NCI-H1417 (cell line): Measurements from ENCODE around the gene BRD7.

Experiments
- DNase-seq, 3 experiments: peaks; one replicate each; lab custom pipeline; 2025; lab: John Stamatoyannopoulos, UW

The BRD7 gene

GRCh38 chr16:50271148-50272041 is 97.4 kb downstream of the BRD7 start:
- DNase-seq = no peak

- DNase-seq = no peak
Measured at GRCh38 chr16:50270510-50271147, 98.2 kb downstream of the BRD7 start.

GRCh38 chr16:50269769-50270509 is 98.8 kb downstream of the BRD7 start:
- no peak for DNase-seq

GRCh38 chr16:50269061-50269705 is 99.6 kb downstream of the BRD7 start:
- no peak for DNase-seq

GRCh38 chr16:50268352-50268751 is 100.4 kb downstream of the BRD7 start:
- no peak for DNase-seq

- no peak for DNase-seq
Measured at GRCh38 chr16:50267651-50268050, 101.1 kb downstream of the BRD7 start.

GRCh38 chr16:50267151-50267631 is 101.6 kb downstream of the BRD7 start:
- DNase-seq = no peak

GRCh38 chr16:50266337-50267091 is 102.3 kb downstream of the BRD7 start, which contains the start of gene ADCY7:
ADCY7 (plus strand) TSS chr16:50266551; CDS start chr16:50288180, 21,629 bp downstream.
- DNase-seq = peak in 1 of 3 experiments; percentile 10
